ENCODE results near the gene DHRS9. TPM values are rescaled to one million over a fixed set of nuclear protein-coding genes. Genes with fewer than 3 reads are reported as not detected.

DHRS9 gene
- total RNA-seq, 1 donor from 2014 or later: not detected

GRCh38 chr2:169072163-169072925 lies 3.0 kb downstream of the DHRS9 start:
- intact Hi-C loops (cut with DNase I): no loop called here
- no peaks in the 10 kb centered on the region for H3K4me1 ChIP-seq
- H3K9me3 ChIP-seq: no peaks in the 10 kb centered on the region
- H3K36me3 ChIP-seq: no peaks in the 10 kb centered on the region
- no peak overlapping the region for H3K4me3 ChIP-seq
- DNase-seq (ENCODE audit: extremely low spot score in 2 of 2): no peak
- H3K27me3 ChIP-seq: no peaks in the 10 kb centered on the region
- TF ChIP-seq POLR2A (IDR thresholded peaks at IDR 0.05): no peak
- TF ChIP-seq POLR2AphosphoS5 (IDR thresholded peaks at IDR 0.05; ENCODE audit: insufficient read depth in 1 of 2, low read depth in 1 of 2): no peak
- TF ChIP-seq CTCF (IDR thresholded peaks at IDR 0.05): no peak
- no peak overlapping the region for H3K27ac ChIP-seq

GRCh38 chr2:169073211-169073962 lies 4.0 kb downstream of the DHRS9 start:
- intact Hi-C loops (cut with DNase I): no loop called here
- no peak overlapping the region for H3K27ac ChIP-seq

GRCh38 chr2:169073963-169074751 lies 4.8 kb downstream of the DHRS9 start:
- no peak for TF ChIP-seq CTCF (IDR thresholded peaks at IDR 0.05)
- TF ChIP-seq POLR2AphosphoS5 (IDR thresholded peaks at IDR 0.05; ENCODE audit: insufficient read depth in 1 of 2, low read depth in 1 of 2): no peak
- TF ChIP-seq POLR2A (IDR thresholded peaks at IDR 0.05): no peak
- intact Hi-C loops (cut with DNase I): no loop called here
- no peak for DNase-seq (ENCODE audit: extremely low spot score in 2 of 2)
- H3K4me3 ChIP-seq: no peak overlapping the region
- H3K36me3 ChIP-seq: no peaks in the 10 kb centered on the region
- H3K27me3 ChIP-seq: no peaks in the 10 kb centered on the region
- H3K9me3 ChIP-seq: no peaks in the 10 kb centered on the region
- H3K4me1 ChIP-seq: no peaks in the 10 kb centered on the region
- H3K27ac ChIP-seq: no peak overlapping the region

More at GRCh38 chr2:169073211-169073962, 4.0 kb downstream of the DHRS9 start:
- no peak for TF ChIP-seq POLR2A (IDR thresholded peaks at IDR 0.05)
- no peak for TF ChIP-seq CTCF (IDR thresholded peaks at IDR 0.05)
- TF ChIP-seq POLR2AphosphoS5 (IDR thresholded peaks at IDR 0.05; ENCODE audit: insufficient read depth in 1 of 2, low read depth in 1 of 2): no peak
- no peaks in the 10 kb centered on the region for H3K27me3 ChIP-seq
- no peak for DNase-seq (ENCODE audit: extremely low spot score in 2 of 2)
- H3K4me1 ChIP-seq: no peaks in the 10 kb centered on the region
- H3K9me3 ChIP-seq: no peaks in the 10 kb centered on the region
- no peaks in the 10 kb centered on the region for H3K36me3 ChIP-seq
- no peak overlapping the region for H3K4me3 ChIP-seq

- Histone ChIP-seq H3K27ac (no peak overlapping the region), H3K9me3 (no peaks in the 10 kb centered on the region), H3K4me3 (no peak overlapping the region), H3K36me3 (no peaks in the 10 kb centered on the region), H3K27me3 (no peaks in the 10 kb centered on the region), H3K4me1 (no peaks in the 10 kb centered on the region)
- TF ChIP-seq POLR2AphosphoS5 (IDR thresholded peaks at IDR 0.05; ENCODE audit: insufficient read depth in 1 of 2, low read depth in 1 of 2): no peak
- TF ChIP-seq POLR2A (IDR thresholded peaks at IDR 0.05): no peak
- TF ChIP-seq CTCF (IDR thresholded peaks at IDR 0.05): no peak
- DNase-seq (ENCODE audit: extremely low spot score in 2 of 2): no peak
- intact Hi-C loops (cut with DNase I): no loop called here
Observed at GRCh38 chr2:169077674-169078240, 8.4 kb downstream of the DHRS9 start.
